GM21717 (cell line): ENCODE results near the gene BBX.

Experiments used
- ATAC-seq: cut with Tn5 transposase; IDR thresholded peaks from one replicate; pipeline ENCODE4 v1.9.1; 2021; ENCODE audit warnings: mild to moderate bottlenecking, moderate library complexity; ENCODE audit not compliant: unreplicated experiment

The BBX gene

DNA sequence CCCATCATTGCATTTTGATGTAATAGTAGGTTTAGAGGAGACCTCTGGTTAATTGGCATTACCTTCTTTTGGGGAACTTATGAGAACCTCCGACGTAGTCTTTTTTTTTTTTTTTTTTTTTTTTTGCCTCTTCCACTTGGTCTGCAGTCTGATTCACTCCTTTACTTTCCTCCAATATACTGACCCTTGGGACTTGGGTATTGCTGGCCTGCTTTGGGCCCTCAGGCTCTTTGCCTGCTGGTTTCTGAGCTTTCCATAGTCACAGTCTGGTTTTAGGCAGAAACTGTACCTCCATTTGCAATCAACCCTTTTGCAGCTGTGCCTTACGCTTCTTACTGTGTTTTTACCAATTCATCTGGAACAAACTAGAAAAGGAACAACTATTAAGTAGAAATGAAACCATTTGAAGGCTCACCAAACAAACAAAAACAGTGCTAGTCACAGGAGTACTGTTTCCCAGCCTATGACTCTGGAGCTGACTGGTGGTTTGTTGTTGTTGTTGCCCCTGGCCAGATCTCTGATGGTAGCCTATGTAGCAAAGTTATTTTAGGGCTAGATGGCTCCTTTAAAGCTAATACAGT, 272.8 kb downstream of the BBX start:
- no peak for ATAC-seq

GRCh38 chr3:107796791-107797190, 274.0 kb downstream of the BBX start:
- ATAC-seq, result no peak

GRCh38 chr3:107797586-107797985, 274.8 kb downstream of the BBX start:
- no peak for ATAC-seq

GRCh38 chr3:107798381-107798780, 275.6 kb downstream of the BBX start:
- ATAC-seq, result no peak

DNA sequence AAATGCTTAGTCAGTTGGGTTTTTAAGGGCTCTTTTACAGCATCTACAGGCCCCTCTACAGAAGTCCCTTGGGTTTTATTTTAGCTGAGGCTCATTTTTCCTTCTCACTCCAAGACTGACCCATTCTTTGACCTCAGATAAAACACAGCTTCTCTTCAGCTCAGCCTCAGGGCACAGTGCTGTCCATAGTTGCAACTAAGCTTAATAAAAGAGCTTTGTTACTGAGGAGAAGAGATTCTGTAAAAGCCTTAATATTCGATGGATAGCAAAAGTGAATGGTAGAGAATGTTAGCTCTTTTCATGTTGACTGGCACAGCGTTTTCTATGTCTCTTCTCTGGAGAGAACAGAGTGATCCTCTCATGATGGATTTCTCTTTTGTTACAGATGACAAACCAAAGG, 277.9 kb downstream of the BBX start:
- ATAC-seq, result no peak

GRCh38 chr3:107803170-107803569, 280.4 kb downstream of the BBX start:
- ATAC-seq, result no peak

DNA sequence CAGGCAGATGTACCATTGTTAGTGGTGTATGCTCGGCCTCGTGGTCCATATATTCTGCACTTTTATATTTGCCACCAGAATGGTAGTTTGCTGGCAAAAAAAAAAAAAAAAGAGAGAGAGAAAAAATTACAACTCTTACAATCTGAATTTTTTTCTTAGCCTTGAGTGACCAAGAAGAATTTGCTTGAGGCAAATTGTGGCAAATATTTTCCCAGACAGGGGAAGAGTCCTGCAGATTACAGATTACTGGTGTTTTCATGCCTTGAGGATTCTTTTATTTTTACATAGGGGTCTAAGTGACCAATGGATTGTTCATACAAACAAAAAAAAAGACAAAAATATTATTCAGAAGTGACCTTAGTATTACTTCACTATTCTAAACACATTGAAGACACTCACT, 283.3 kb downstream of the BBX start:
- ATAC-seq, result no peak

DNA sequence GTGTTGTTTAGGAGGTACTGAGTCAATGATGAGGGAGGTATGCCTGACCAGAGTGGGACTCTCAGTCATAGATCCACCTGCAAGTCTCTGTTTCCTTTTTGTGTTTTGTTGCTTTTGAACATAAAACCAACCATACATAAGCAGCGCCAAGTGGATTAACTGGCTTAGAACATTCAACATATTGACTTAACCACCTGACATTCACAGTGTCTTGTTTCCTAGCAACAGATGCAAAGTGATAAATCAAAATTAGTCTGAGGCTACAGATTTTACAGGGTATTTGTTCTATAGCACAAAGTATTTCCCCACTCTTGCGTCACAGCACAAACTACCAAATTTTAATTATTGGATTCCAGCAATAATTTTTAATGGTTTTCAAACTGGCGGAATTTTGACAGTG, 283.8 kb downstream of the BBX start:
- no peak for ATAC-seq

DNA sequence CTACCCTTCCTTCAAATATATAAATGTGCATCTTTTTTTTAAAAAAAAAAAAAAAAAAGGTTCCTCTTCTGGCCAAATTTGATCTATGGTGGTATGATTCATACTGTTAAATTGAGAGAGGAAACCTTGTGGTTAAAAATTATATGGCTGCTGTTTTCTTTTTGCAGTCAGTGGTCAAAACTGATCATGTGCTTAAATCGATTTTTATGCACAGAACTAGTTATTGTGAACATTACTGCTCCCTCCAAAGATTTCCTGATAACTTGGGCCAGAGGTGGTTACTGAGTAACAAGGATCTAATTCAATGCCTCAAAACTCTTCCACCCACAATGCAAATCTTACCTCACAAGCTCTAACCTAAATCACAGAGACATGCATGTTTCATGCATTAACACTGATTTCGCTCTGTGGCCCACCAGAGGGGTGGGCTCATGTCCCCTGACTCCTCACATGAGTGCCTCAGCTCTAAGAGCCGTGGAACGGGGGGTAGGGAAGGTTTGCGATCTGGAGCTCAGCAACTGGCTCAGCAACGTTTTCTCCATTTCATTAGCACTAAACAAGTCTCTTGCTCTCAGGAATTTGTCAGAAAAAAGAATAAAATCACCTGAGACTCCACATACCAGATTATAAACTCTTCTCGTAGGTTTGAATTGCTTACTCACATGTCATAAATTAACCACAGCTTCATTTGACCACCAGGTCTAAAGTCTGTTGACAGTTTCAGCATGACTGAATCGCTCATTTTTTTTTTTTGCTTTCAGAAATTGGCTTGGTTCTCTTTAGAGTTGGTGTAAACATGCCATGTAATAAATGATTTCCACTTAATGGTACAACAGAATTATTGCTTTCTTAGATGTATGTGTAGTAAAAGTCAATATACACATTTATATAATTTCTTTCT, 287.7 kb downstream of the BBX start:
- no peak for ATAC-seq

DNA sequence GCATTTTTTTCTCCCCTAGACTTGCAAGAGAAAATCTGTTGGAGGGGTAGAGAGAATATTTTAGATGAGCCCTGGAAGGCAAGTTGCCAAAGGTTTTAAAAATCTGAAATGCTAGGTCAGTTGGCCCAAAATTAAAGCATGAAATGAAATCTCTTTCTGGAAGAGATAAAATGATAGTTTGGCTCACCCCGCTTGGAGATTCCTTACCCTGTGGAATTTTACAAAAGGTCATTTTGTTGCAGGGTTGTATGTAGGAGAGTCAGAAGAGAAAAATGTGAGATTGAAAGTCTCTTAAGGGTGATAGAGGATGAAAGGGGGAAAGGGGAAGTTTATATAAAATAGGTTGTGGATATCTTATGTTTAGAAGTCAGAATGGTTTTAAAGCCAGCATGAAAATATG, 290.3 kb downstream of the BBX start:
- ATAC-seq, result no peak

- no peak for ATAC-seq
Observed at GRCh38 chr3:107816107-107816506, 293.3 kb downstream of the BBX start.

DNA sequence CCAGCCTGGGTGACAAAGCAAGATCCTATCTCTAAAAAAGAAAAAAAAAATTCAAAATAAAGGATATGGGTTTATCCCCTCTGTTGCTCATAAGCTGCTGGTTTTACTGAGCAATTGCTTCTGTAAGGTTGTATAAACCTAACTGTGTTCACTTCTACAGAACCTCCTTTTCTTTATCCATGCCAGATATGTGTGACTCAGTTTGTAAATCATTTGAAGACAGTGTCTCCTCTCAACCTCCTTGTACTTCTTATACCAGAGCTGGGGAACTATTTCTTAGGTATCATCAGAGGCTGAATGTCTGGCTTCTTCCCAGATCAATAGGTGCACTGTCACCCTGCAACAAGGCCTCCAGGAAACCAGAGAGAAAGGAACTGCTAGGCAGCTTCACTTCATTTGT, 294.3 kb downstream of the BBX start:
- ATAC-seq, result no peak

DNA sequence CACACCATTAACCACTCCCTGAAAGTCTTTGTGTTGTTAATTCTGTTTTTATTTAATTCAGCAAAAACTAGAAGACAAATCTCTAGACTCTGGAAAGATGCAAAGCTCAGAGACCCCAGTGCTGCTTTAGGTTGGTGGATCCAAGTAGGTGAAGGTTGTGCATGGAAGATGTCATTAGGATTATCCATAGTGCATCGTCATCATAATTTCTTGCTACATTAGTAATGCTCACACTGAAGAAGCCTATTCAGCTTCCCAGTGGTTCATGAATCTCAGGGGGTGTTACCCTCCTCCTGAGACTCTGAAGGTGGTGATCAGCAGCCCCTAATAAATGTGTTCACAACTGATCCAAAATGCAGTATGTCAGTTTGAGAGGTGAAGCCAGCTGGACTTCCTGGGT, 295.3 kb downstream of the BBX start:
- no peak for ATAC-seq

DNA sequence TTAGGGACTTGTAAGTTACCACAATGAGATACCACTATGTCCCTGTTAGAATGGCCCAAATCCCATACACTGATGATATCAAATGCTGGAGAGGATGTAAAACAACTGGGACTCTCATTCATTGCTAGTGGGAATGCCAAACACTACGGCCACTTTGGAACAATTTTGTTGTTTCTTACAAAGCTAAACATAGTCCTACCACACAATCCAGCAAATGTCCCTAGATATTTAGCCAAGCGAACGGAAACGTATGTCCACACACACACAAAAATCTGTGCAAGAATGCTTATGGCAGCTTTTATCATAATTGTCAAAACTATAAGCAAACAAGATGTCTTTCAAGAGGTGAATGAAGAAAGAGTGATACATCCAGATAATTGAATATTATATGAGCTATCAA, 296.9 kb downstream of the BBX start:
- no peak for ATAC-seq

DNA sequence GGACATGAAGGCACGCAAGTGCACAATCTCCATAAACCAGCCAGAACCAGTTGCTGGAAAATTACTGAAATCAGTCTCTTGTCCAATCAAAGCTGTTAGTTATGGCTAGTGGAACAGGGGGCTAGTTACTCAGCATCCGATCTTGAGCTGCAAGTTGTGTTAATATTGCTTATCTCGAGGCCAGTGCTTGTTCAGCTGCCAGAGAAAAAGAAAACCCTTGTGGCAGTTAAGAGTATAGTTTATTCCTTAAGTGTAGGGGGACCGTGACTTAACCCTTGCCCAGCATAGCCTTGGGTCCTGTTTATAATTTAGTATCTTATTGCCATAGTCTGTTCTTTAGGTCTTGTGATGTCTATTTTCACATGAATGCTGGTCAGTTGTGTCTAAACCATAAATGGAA, 299.5 kb downstream of the BBX start:
- ATAC-seq, result no peak

- ATAC-seq, result no peak
Observed at GRCh38 chr3:107824822-107825371, 302.1 kb downstream of the BBX start.

GRCh38 chr3:107825556-107825955, 302.8 kb downstream of the BBX start:
- ATAC-seq, result no peak

- ATAC-seq, result no peak
Observed at GRCh38 chr3:107826727-107827126, 304.0 kb downstream of the BBX start.

DNA sequence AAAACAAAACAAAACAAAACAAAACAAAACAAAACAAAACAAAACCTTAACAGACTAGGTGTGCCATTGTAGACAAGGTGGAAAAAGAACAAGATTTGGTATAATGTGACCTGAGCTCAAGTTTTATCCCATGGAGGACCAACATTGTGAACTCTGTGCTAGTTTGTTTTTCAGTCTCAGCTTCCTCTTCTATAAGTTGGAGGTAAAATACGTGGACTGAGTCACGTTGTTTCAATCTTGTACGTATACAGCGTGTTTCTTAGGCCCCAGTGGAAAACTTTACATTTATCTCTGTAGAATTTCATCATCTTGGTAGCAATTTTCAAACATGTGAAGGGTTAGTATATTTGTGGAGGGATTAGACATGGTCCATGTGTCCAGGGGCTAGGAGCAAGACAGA, 306.4 kb downstream of the BBX start:
- no peak for ATAC-seq

DNA sequence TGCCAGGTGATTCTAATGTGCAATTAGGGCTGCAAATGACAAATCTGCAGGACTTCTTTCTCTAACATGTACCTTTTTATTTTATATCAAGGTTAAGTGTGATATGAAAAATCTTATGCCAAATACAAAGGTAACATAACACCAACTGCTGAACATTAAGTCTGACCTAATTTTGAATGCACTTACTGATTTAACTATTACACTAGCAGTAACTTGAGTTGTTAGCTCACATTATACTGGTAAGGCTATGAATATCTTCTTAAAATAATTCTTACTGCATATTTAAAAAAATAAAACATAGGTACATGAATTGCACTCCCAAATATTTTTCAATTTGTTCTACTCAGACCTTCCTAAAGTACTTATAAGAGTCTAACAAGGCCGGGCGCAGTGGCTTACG, 308.8 kb downstream of the BBX start:
- no peak for ATAC-seq

- ATAC-seq, result no peak
Observed at GRCh38 chr3:107833043-107833442, 310.3 kb downstream of the BBX start.

DNA sequence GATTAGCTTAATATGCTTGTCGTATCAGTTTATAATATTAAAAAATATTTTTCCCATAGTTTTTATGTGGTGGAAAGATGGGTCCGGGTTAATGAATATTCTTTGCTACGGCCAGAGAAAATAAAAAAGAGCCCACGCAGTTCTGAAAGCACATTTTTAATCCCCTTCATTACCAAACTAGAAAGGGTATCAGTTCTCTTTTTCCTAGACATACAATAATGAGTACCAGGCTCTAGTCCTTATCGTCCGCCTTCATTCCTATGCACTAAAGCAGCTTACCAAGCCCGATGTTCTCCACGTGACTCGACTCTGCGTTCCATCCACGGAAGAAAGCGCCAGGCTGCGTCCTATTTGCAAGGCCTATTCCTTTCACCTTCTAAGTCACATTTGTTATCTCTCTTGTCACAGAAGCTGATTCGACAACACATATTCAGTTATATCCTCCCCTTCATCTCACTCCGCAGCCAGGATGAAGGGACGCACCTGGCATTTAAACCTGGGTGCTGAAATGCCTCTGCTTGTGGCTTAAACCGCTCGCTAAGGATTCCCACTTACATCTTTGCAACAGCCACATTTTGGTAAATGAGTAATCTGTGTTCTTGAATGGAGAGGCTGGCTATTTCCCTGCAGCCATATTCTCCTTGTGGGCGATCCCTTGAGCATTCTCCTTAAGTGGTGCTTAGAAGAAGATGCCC, 311.1 kb downstream of the BBX start:
- ATAC-seq, result no peak
